HEK293 (cell line): ENCODE data around the gene GPR135.

Experiments
- TCF7L2 ChIP-seq: IDR thresholded peaks from 2 replicates; pipeline ENCODE4 v1.6.1; 2011; ENCODE audit warnings: low read depth, mild to moderate bottlenecking, inconsistent platforms, low read length, moderate library complexity, borderline replicate concordance
- YY1 ChIP-seq: fragments of 450-650 bp; formaldehyde crosslinking; IDR thresholded peaks from 2 replicates; pipeline ENCODE4 v1.5.1; 2018; ENCODE audit warnings: missing biosample characterization, missing genetic modification characterization
- ZNF24 ChIP-seq: fragments of 450-650 bp; formaldehyde crosslinking; IDR thresholded peaks from 2 replicates; pipeline ENCODE4 v1.5.1; 2016; ENCODE audit warnings: missing biosample characterization, missing genetic modification characterization
- ZNF341 ChIP-seq: fragments of 450-650 bp; formaldehyde crosslinking; IDR thresholded peaks from 2 replicates; pipeline ENCODE4; 2016; ENCODE audit warnings: low read depth, missing biosample characterization, missing genetic modification characterization
- ZNF391 ChIP-seq: fragments of 450-650 bp; formaldehyde crosslinking; IDR thresholded peaks from 2 replicates; pipeline ENCODE4 v1.5.1; 2016; ENCODE audit warnings: low read depth, missing biosample characterization, missing genetic modification characterization, borderline replicate concordance
- ZNF629 ChIP-seq: fragments of 450-650 bp; formaldehyde crosslinking; IDR thresholded peaks from 2 replicates; pipeline ENCODE4 v1.5.1; 2017; ENCODE audit warnings: missing biosample characterization, missing genetic modification characterization
- ZNF670 ChIP-seq: fragments of 450-650 bp; formaldehyde crosslinking; IDR thresholded peaks from 2 replicates; pipeline ENCODE4 v1.5.1; 2016; ENCODE audit warnings: missing biosample characterization, missing genetic modification characterization, low read depth
- TF ChIP-seq, protein P1 (sequence below): fragments of 450-650 bp; formaldehyde crosslinking; IDR thresholded peaks from 2 replicates; pipeline ENCODE4 v1.5.1; 2016; ENCODE audit warnings: missing biosample characterization, missing genetic modification characterization

DNA sequence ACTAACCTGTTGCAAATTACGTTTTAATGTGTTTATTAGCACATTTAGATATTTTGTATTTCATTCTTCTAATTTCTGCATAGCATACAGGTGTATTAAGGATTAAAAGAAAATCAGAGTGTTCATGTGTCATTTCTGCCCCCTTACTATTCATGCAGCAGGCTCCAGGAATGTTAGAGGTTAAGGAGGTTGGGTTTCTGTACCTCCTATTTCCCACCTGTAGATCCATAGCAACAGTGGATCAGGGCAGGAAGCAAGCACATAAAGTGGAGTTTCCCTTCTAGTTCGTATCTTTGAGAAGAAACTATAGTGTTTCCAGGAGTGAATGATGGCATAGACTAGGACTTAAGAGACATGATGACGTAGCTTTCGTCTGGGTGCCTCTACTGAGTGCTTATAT, 38.1 kb upstream of the GPR135 start:
- TF ChIP-seq, protein P1, sequence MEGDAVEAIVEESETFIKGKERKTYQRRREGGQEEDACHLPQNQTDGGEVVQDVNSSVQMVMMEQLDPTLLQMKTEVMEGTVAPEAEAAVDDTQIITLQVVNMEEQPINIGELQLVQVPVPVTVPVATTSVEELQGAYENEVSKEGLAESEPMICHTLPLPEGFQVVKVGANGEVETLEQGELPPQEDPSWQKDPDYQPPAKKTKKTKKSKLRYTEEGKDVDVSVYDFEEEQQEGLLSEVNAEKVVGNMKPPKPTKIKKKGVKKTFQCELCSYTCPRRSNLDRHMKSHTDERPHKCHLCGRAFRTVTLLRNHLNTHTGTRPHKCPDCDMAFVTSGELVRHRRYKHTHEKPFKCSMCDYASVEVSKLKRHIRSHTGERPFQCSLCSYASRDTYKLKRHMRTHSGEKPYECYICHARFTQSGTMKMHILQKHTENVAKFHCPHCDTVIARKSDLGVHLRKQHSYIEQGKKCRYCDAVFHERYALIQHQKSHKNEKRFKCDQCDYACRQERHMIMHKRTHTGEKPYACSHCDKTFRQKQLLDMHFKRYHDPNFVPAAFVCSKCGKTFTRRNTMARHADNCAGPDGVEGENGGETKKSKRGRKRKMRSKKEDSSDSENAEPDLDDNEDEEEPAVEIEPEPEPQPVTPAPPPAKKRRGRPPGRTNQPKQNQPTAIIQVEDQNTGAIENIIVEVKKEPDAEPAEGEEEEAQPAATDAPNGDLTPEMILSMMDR (tag by site-specific recombination) = no peak
- TF ChIP-seq ZNF24 = no peak
- TF ChIP-seq YY1 (tag by site-specific recombination) = no peak
- no peak for TF ChIP-seq ZNF629 (tag by site-specific recombination)
- TF ChIP-seq ZNF341 (tag by site-specific recombination) = no peak
- no peak for TF ChIP-seq ZNF670
- no peak for TF ChIP-seq TCF7L2
- no peak for TF ChIP-seq ZNF391 (tag by site-specific recombination)
